ENCODE measurements around the gene SAC3D1. TPM values are rescaled to one million over a fixed set of nuclear protein-coding genes. Genes with fewer than 3 reads are reported as not detected.

Gene SAC3D1
- total and polyA plus RNA-seq, 2 of the 8 experiments (the other 6 are each of a cell fraction or from before 2014, with no cell fraction given) = 19.4 to 25.8 TPM

DNA sequence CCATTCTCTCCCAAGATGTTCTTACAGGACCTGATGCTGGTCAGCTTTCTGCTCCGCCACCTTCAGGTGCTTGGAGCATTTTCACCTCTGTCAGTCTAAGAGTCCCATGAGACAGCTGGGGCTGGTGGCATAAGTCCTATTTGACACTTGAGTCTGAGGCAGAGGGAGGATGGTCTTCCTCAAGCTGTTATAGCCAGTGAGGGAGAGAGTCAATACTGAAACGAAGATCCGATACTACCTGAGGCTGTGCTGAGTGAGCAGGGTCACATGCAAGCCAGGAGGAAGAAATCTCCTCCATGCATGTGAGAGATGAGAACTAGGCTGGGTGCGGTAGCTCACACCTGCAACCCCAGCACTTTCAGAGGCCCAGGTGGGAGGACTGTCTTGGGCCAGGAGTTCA lies 48.6 kb downstream of the SAC3D1 start (continued):
- TF ChIP-seq, protein P1, sequence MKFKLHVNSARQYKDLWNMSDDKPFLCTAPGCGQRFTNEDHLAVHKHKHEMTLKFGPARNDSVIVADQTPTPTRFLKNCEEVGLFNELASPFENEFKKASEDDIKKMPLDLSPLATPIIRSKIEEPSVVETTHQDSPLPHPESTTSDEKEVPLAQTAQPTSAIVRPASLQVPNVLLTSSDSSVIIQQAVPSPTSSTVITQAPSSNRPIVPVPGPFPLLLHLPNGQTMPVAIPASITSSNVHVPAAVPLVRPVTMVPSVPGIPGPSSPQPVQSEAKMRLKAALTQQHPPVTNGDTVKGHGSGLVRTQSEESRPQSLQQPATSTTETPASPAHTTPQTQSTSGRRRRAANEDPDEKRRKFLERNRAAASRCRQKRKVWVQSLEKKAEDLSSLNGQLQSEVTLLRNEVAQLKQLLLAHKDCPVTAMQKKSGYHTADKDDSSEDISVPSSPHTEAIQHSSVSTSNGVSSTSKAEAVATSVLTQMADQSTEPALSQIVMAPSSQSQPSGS (IDR thresholded peaks at IDR 0.05; ENCODE audit: low read length) = no peak
- TF ChIP-seq RNF2 (IDR thresholded peaks at IDR 0.05; ENCODE audit: borderline replicate concordance, low read depth, low read length, missing control alignments, poor library complexity, severe bottlenecking) (no peak), TEAD4 (IDR thresholded peaks at IDR 0.05; ENCODE audit: low read depth, low read length) (no peak), SRF (IDR thresholded peaks at IDR 0.05; ENCODE audit: low read depth, low read length) (no peak), SUZ12 (IDR thresholded peaks at IDR 0.05; ENCODE audit: low read length) (no peak), GABPA (IDR thresholded peaks at IDR 0.05; ENCODE audit: borderline replicate concordance, insufficient read depth, low read length) (no peak)
